Astrocyte of the cerebellum (primary cell): ENCODE data around the gene STXBP2.

Experiments
- DNase-seq: peaks from one replicate; pipeline ENCODE4 v3.0.0-alpha.2; 2011; ENCODE audit warnings: low read depth
- H3K4me3 ChIP-seq: 2 replicates; pipeline ENCODE4 v1.5.1; 2011; ENCODE audit warnings: mild to moderate bottlenecking, low read depth, low read length, moderate library complexity
- in situ Hi-C: cut with HindIII; loops from 2 replicates; pipeline ENCODE4 v1.10.0; 2017; ENCODE audit warnings: low sequenced_read_pairs
- TF ChIP-seq, protein P1 (sequence below): IDR thresholded peaks from 2 replicates; pipeline ENCODE4 v1.5.1; 2012; ENCODE audit warnings: low read length, low read depth, moderate library complexity, mild to moderate bottlenecking; ENCODE audit errors: missing control alignments

STXBP2 gene

GRCh38 chr19:7612282-7613274 is 24.3 kb upstream of the STXBP2 start:
- H3K4me3 ChIP-seq, result no peak overlapping the region
- DNase-seq, result no peak
- in situ Hi-C loops, result no loop called here
- TF ChIP-seq, protein P1, sequence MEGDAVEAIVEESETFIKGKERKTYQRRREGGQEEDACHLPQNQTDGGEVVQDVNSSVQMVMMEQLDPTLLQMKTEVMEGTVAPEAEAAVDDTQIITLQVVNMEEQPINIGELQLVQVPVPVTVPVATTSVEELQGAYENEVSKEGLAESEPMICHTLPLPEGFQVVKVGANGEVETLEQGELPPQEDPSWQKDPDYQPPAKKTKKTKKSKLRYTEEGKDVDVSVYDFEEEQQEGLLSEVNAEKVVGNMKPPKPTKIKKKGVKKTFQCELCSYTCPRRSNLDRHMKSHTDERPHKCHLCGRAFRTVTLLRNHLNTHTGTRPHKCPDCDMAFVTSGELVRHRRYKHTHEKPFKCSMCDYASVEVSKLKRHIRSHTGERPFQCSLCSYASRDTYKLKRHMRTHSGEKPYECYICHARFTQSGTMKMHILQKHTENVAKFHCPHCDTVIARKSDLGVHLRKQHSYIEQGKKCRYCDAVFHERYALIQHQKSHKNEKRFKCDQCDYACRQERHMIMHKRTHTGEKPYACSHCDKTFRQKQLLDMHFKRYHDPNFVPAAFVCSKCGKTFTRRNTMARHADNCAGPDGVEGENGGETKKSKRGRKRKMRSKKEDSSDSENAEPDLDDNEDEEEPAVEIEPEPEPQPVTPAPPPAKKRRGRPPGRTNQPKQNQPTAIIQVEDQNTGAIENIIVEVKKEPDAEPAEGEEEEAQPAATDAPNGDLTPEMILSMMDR, result no peak

- TF ChIP-seq, protein P1, result no peak
- in situ Hi-C loops, result no loop called here
- DNase-seq, result no peak
- H3K4me3 ChIP-seq, result no peak overlapping the region
Measured at GRCh38 chr19:7614859-7615741, 21.8 kb upstream of the STXBP2 start.

DNA sequence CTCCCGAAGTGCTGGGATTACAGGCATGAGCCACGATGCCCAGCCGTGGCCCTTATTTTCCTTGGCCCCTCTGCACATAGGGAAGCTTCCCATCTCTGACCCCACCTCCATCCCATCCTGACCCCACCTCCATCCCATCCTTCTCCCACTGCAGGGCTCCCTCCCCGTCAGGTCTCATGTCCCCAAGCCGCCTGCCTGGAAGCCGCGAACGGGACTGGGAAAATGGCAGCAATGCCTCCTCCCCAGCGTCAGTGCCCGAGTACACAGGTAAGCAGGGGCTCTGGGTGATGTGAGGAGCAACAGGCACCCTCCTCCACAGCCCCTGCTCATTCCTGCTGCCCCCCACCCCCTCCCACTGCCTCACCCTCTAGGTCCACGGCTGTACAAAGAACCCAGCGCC is 19.7 kb upstream of the STXBP2 start:
- in situ Hi-C loops, result no loop called here

DNA sequence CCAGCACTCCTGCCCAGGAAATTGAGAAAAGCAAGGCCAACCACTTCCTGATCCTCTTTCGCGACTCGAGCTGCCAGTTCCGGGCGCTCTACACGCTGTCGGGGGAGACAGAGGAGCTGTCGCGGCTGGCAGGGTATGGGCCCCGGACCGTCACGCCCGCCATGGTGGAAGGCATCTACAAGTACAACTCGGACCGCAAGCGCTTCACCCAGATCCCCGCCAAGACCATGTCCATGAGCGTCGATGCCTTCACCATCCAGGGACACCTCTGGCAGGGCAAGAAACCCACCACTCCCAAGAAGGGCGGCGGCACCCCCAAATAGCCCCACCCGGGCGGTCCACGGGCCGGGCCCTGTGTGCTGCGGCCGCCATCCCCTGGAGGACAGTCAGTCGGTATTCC is 19.2 kb upstream of the STXBP2 start:
- in situ Hi-C loops, result no loop called here
- TF ChIP-seq, protein P1, result no peak
- H3K4me3 ChIP-seq, result no peak overlapping the region
- DNase-seq, result no peak

More for the DNA sequence above, 19.7 kb upstream of the STXBP2 start:
- TF ChIP-seq, protein P1, result no peak
- DNase-seq, result no peak
- no peak overlapping the region for H3K4me3 ChIP-seq

DNA sequence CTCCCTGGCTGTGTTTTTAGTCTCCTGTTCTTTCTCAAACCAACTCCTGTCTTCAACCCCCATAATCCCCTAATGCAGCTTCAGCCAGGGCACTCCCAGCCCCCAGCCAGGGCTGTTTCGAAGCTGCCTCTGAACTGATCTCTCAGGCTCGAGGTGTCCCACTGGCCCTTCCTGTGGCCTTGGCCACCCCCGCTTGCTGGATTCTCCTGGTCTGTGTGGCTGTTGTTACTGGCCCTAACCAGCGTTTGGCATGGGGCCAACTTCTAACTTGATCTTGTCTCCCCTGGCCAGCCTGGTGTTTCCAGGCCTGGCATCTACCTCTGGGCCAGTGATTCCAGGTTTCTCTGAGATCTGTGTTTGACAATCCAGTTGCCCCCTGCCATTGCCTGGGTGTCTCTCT is 18.6 kb upstream of the STXBP2 start:
- H3K4me3 ChIP-seq, result no peak overlapping the region
- no peak for DNase-seq
- in situ Hi-C loops, result no loop called here
- TF ChIP-seq, protein P1, result no peak

DNA sequence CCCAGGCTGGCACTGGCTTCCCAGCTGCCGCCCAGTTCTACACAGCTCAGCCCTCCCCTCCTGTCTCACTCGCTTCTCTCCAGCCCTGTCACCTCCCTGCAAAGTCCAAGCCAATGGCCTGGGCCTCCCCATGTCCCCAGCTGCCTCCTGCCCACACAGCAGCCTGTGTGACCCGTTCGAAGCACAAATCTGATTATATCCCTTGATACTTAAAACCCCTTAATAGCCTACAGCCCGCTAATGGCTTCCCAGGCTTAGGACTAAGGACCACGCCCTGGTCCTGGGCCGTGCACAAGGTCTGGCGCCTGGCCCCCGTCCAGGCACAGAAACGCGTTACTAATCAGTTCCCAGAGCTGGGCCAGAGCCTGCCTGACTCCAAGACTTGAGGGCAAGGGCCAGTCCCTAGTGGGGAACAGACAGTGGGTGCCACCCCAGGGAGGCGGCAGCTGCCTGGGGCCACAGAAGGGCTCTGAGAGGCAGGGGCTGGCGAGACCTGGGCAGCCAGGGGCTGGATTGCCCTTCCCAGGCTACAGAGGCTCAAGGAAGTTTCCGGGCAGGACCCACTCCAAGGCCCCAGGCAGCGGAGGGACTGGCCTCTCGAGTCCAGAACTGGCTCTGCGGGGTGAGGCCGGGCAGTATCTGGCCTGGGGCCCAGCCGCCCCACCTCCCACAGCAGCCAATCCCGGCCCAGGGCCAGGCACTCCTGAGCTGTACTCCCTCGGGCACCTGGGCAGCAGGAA is 18.0 kb upstream of the STXBP2 start:
- no peak overlapping the region for H3K4me3 ChIP-seq
- in situ Hi-C loops, result no loop called here
- DNase-seq, result no peak
- TF ChIP-seq, protein P1, result no peak
